ENCODE results near the gene IER5L.

GRCh38 chr9:129227843-129228189 is 49.8 kb upstream of the IER5L start:
- TF ChIP-seq EZH2 (IDR thresholded peaks at IDR 0.05; ENCODE audit: low read length) (no peak), CTCF (optimal IDR thresholded peaks at IDR 0.05 in 1 of 3, IDR thresholded peaks at IDR 0.05 in 1 of 3, conservative IDR thresholded peaks at IDR 0.05 in 1 of 3; ENCODE audit: extremely low read depth in 1 of 3, insufficient read depth in 2 of 3, low read length in 3 of 3) (no peak)
